Erythroblast (primary cell): Measurements from ENCODE around the gene ANKS3.

Experiments
- GATA1 ChIP-seq: IDR thresholded peaks from 2 replicates; pipeline ENCODE4 v1.6.1; 2011; ENCODE audit warnings: low read depth, mild to moderate bottlenecking, control low read depth, low read length, moderate library complexity
- POLR2A ChIP-seq: IDR thresholded peaks from 2 replicates; pipeline ENCODE4 v1.6.1; 2011; ENCODE audit warnings: mild to moderate bottlenecking, low read length

- TF ChIP-seq POLR2A (no peak), GATA1 (no peak)
Observed at GRCh38 chr16:4771646-4772045, 37.6 kb upstream of the ANKS3 start.
